Upper lobe of left lung (tissue), 4 donors: Measurements from ENCODE around the gene RPL7L1.

Experiments
- EP300 ChIP-seq, 4 donors: sonication (generic); formaldehyde crosslinking; IDR thresholded peaks; one replicate each; pipeline ENCODE4 v1.5.1; 2017; ENCODE audit warnings: antibody characterized with exemption in 4 of 4, control low read depth in 2 of 4
- POLR2A ChIP-seq, 4 donors: fragments of 450-650 bp; IDR thresholded peaks; one replicate each; pipeline ENCODE4 v1.5.1; 2016 to 2017; ENCODE audit warnings: antibody characterized with exemption in 4 of 4, mild to moderate bottlenecking in 2 of 4
- POLR2AphosphoS5 ChIP-seq, 2 donors: sonication (generic); formaldehyde crosslinking; IDR thresholded peaks; one replicate each; pipeline ENCODE4 v1.5.1; 2017; ENCODE audit warnings: antibody characterized with exemption in 2 of 2
- TF ChIP-seq, protein P1 (sequence below), 6 experiments: fragments of 450-650 bp in 4 of 6; fragments of 200-600 bp in 2 of 6; sonication (generic) in 2 of 6; IDR thresholded peaks; one replicate each; pipeline ENCODE4 v1.5.1; 2016 to 2019; ENCODE audit warnings: antibody characterized with exemption in 6 of 6

DNA sequence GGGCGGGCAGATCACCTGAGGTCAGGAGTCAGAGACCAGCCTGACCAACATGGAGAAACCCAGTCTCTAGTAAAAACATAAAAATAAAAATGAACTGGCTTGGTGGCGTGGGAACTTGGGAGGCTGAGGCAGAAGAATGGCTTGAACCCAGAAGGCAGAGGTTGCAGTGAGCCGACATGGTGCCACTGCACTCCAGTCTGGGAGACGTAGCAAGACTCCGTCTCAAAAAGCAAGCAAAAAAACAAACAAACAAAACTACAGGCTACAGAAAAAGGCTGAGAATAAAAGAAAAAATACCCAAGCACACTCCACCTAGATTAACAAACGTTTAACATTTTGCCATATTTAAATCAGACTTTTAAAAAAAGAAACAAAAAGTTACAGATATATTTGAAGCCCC lies 42.4 kb downstream of the RPL7L1 start:
- TF ChIP-seq, protein P1, sequence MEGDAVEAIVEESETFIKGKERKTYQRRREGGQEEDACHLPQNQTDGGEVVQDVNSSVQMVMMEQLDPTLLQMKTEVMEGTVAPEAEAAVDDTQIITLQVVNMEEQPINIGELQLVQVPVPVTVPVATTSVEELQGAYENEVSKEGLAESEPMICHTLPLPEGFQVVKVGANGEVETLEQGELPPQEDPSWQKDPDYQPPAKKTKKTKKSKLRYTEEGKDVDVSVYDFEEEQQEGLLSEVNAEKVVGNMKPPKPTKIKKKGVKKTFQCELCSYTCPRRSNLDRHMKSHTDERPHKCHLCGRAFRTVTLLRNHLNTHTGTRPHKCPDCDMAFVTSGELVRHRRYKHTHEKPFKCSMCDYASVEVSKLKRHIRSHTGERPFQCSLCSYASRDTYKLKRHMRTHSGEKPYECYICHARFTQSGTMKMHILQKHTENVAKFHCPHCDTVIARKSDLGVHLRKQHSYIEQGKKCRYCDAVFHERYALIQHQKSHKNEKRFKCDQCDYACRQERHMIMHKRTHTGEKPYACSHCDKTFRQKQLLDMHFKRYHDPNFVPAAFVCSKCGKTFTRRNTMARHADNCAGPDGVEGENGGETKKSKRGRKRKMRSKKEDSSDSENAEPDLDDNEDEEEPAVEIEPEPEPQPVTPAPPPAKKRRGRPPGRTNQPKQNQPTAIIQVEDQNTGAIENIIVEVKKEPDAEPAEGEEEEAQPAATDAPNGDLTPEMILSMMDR (IDR thresholded peaks at IDR 0.05), result no peak
- TF ChIP-seq POLR2A (IDR thresholded peaks at IDR 0.05) (no peak), POLR2AphosphoS5 (IDR thresholded peaks at IDR 0.05) (no peak), EP300 (IDR thresholded peaks at IDR 0.05) (no peak)
